ENCODE data around the gene TMEM196.
A peak's percentile ranks its signal among the peaks of the same experiment; 100 is the strongest.

Gene TMEM196

DNA sequence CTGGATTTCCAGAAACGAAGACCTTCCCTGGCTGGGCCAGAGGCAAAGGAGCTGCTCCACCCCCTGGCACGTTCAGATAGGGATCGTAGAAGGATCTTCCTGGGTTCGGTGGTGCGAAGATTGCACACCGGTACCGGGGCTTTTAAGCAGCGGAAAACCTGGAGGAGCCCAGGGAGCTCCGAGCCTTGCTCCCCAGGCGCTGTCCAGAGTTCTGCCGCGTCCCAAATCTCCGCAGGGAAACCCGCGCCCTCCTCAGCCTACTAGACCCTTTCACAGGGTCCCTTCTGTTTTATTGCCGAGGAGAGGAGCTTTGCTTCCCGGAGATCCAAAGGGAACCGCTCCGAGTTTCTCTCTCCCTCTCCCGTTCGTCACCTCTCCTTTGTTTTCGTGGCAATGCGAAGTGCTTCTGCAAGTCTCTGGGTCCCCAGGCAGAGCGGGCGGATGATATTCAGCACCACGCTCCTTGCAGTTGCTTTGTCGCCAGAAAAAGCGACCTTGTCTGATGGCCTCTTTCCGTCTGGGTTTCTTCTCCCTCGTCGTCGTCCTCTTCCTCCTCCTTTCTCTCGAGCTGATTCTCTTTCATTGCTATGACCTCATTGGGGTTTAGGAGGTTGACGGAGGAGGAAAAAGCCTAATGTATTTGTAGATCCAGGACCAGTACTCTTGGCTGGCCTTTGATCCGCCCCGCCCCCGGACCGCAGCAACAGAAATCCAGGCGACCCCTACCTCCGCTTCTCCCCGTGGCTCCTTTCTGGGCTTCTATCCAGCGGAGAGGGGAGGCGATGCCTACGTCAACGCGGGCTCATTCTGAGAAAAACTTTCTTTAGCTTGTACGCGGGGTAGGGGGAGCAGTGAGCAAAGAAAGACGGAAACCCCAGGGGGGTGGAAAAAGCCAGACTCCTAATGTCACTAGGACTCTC lies at the start of gene TMEM196:
TMEM196 (minus strand) TSS at position 777 of the 920 bp plus-strand sequence. CDS start 921 bp downstream, outside the sequence.
- DNase-seq, result peak; percentile 70

DNA sequence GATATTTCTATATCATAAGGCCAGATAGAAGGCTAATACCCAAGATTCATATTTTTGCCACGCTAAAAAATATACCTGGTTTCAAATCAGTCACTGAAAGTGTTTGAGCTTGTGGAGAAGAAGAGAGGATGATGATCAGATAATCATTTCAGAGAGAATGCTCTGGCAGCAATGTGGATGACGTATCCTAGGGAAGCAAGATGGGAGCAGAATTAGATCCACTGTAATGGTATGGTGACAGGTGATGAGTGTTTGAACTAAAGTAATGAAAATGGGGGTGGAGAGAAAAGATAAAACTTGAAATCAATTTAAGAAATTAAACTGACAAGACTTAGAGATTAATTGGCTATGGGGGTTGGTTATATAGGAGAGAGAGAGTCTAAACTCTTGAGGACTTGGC lies 42.7 kb upstream of the TMEM196 start:
- no peak for DNase-seq

DNA sequence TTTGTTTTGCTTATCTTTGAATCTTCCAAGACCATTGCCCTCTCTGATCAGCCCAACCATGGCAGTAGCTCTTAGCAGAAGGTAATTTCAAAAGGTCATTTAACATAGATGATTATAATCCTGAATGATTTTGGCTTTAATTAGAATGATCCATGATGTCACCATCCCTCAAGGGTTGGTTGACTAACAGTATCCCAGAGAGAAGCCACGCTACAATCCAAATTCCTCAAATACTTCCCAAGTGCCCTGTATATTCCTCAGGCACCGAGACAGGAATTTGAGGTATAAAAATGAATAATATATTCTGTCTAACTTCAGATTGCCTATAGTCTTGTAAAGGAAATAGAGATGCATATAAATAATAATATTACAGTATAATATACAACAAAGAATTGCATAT lies 42.1 kb upstream of the TMEM196 start:
- DNase-seq, result no peak

DNA sequence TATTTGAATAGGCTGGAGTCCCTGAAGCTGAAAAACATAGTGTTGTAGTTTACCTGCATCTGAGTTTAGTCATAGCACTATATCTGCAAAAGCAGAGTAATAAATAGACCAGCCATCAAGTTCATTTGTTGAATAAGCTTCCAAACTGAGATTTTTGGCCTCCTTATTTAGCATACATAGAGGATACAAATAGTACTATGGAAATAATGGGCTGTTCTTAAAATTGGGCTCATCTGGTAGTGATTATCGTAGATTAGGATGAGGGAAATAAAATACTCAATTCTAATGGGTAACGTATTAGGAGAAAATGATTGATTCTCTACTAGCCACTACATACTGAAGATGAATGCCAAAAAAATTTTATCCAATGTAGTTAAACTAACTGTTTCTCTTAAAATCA lies 41.4 kb upstream of the TMEM196 start:
- DNase-seq, result no peak

DNA sequence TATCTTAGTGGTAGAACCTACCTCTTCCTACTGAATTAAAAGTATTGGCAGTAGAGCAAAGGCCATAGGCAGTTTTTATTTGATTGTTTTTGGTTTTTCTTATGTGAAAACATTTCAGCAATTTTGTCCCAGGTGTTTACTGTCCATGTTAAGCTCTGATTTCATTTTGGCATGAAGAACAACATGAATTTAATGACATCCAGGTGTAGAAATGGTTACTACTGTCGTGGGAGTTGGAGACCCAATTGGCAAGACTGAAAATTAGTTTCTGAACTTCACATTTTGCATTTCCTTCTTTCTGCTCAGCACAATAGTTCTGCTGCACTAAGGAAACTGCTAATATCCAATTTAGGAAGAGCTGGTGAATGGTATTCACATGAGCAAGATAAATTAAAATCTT lies 38.0 kb upstream of the TMEM196 start:
- no peak for DNase-seq

DNA sequence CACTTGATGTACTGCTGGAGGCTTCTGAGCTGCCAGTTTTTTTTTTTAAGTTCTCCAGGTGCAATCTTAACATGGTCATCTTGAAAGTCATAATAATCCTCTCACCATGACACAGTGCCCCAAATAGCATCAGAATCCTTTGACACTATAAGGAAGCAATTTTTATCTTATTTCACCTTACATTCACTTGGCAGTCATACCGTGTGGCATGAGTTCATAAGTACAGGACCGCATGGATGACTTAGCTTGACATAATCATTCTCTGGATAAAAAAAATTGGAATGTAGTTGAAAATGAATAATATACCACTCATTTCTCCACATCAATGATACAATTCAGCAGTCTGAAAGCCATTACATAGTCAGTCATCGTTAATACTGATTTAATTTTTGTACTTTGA lies 25.6 kb upstream of the TMEM196 start:
- DNase-seq, result no peak

DNA sequence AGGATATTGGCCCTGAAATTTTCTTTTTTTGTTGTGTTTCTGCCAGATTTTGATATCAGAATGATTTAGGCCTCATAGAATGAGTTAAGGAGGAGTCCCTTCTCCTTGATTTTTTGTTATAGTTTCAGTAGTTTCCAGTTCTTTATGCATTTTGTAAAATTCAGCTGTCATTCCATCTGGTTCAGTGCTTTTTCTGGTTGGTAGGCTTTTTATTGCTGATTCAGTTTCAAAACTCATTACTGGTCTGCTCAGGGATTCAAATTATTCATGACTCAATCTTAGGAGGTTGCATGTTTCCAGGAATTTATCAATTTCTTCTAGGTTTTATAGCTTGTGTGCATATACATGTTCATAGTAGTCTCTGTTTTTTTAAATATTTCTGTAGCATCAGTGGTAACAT lies 10.1 kb upstream of the TMEM196 start:
- no peak for DNase-seq

DNA sequence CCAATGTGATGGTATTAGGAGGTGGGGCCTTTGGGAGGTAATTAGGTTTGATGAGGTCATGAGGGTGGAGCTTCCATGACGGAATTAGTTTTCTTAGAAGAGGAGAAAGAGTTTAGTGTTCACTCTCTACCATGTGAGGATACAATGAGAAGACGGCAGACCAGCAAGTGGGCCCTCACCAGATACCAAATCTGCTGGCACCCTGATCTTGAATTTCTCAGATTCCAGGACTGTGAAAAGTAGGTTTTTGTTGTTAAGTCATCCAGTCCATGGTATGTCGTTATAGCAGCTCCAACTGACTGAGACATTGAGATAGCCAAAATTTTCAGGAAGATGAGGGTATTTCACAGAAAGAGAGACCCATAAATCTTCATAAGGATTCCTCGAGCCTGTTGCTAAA lies 3.6 kb upstream of the TMEM196 start:
- DNase-seq, result no peak

DNA sequence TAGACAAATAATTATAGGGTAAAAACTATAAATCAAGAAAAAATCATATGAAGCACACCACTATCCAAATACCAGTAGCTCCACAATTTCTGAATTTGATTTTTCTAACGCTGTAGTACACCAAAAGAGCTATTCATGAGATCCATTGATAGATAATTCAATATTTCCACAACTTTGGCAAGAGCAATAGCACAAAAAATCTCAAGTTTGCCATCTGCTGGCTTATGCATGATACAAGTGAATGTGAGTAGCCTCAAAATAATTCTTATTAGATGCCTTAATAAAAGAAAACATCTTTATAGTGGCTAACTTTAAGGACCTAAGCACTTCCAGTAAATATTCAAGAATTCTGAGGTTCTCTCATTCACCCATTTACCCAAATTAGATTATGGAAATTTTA lies 2.2 kb upstream of the TMEM196 start:
- no peak for DNase-seq

DNA sequence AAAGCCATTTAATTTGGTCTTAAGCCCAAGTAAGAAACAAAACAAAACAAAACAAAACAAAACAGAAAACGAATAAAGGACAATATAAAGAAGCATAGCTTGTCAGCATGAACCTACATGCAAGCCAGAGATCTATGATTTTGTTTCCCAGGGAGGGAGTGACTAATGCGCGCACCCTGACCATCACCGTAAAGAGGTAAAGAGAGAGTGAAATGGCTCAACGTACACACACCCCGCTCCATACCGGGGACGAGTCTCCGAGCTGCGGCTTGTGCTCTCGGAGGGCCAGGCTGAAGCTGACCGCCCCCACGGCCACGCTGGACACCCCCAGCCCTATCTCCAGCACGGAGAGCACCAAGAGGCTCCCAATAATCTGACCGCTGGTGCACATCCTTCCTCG lies 1.1 kb downstream of the TMEM196 start:
- no peak for DNase-seq

DNA sequence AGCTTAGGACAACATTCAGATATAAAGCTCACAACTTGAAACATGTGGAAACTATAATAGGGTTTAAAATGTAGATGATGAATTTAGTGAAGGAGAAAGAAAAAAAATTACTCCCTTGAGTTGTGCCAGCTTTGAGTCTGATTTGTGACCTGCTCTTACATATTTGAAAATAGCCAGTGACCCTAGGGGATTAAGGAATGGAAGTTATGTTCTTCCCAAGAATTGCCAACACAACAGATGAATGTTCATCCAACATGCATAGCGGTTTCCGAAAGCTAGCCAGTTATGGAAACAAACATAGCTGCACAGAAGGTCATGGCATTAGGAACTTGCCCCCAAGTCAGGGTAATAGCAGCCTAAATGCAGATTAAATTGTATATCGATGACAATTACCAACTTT lies 10.8 kb downstream of the TMEM196 start:
- no peak for DNase-seq

DNA sequence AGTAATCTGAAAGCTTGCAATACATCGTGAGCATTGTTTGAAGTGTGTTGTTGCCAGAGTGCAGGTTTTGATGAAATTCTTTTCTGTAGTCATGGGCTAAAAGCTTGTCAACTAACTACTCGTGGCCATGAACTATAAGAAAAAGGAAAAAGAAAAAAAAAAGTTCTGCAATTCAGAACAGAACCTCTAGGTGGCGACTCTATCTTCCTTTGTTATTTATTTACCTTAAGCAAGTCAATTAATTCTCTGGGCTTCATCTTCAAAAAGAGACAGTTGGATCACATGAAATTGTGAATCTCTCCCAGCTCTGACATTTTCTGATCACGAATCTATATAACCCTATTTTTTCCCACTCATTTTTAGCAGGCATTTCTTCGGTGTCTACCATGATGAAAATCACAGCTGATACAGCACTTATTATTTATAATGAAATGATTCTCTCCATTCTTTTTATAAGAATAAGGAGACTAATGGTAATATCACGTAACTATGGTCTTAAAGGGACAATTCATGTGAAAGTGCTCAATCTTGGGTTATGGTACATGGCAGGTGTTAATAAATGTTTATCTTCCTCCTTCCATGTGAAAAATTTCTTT lies 18.8 kb downstream of the TMEM196 start:
- no peak for DNase-seq

DNA sequence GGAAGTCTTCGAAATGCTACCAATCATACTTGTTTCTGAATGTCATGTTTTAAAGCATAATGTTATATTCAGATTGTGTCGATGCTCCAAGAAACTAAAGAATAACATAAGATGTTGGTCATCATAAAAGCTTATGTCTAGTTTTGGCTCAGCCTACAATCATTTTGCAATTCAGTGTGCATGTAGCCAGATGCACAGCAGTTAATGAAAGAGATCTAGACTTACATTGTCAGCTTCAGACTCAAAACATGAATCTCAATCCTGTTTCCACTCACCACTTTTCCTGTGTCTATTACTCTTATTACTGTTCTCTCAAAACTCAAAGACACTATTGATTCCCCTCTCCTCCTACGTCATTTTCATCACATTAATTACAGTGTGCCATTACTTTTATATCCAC lies 21.4 kb downstream of the TMEM196 start:
- no peak for DNase-seq

DNA sequence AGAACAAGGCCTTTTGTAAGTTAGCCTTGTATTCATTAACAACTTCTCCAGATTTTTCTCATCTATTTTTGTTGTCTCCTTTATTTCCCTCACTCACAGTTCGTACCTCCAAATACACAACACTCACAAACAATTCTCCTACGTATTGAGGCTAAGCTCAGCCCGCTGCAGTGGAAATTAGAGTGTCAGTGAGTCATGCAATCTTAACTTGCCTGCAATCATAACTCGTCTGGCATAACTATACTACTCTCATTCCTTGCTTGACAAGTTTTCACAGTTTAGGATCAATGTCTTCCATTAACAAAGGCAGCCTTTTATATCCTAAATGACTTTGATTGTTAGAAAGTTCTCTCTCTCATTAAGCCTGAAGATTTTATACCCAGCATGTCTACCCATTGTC lies 23.8 kb downstream of the TMEM196 start:
- DNase-seq, result no peak

DNA sequence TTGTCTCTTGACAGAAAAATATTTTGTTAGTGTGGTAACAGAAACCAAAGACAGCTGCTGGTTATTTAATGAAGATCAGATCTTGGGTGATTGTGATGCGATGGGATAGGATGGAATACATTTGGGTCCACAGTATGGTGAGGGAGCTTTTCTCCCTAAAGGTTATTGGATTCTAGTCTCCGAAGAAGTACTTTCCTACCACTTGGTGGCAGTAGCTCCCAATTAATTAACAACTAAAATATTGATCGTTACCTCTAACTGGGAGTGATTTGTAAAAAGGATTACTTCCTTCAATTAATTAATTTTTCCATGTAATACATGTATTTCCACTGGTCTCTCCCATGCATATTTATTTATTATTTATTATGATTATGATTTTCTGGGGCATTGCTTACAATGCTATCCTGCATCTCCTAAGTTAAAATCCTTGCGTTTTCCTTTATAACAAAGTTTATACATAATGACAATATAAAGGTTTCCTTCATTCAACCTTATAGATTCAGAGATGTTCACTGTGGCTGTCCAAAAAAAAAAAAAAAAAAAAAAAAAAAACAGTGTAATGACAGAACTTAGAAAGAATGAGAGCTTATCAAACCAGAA lies 25.6 kb downstream of the TMEM196 start:
- DNase-seq, result no peak

DNA sequence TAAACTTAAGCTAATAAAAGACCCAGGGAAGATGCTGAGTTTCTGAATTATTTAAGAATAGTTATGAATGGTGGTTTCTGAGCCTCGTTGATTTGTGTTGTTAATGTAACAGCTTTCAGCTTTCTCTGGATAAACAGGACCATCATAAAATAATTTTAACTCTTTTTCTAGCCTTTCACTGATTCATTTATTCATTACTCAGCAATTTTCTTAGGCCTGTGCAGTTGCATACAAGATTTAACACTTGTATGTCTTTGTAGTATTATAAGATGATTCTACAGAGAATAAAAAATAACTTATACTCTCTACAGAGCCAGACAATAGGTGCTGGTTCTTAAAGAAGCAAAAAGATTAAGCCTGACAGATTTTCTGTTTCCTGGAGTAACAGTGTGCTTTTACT lies 29.3 kb downstream of the TMEM196 start:
- no peak for DNase-seq

DNA sequence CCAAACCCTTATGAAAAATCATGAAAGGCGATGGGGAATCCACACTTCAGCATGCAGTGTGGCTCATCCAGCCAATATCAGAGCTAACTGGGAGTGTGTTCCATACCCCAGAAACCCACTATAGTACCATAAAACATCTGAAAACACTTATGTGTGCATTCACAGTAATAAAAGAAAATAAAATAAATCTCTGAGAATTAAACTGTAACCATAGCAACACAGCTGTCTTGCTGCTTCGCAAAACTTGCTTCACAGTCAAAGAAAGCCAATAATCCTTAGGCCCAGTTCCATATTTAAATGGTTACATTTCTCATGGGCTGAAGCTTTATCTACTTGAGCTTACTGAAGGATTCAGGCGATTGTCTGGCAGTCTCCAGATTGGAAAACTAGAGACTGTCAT lies 44.7 kb downstream of the TMEM196 start:
- DNase-seq, result no peak

DNA sequence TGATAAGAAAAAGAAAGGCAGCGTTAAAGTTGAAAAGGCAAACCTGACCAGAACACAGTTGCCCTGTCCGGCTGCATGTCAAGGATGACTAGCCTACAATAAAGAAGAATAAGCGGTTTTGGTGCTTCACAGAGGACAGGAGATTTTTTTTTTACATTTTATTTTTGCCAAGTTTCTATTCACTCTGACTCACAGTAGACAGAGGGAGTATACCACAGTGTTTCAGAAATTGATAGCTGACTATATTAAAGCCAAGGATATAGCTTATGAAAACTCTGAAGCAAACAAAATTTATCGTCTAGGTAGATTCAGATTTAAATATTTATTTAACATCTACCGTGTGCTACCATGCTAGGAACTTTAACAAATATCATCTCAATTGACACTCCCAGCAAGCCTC lies 47.6 kb downstream of the TMEM196 start:
- DNase-seq, result no peak

DNA sequence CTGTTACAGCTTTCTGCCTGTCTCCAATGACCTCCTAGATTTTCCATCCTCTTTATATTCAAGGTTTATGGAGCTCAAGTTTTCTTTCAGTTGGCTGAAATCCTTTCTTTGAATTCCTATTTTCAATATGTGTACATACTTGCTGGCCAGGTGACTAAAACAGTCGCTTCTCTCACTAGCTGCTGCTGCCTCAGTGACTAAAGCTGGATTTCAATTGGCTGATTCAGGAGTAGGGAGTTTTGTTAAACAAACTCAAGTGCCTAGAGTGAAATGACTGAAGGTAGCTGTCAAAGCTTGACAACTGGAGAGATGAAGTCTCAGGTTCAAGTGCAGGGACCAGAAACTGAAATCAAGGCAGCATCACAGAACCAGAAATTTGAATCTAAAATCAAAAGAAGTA lies 57.9 kb downstream of the TMEM196 start:
- DNase-seq, result no peak

DNA sequence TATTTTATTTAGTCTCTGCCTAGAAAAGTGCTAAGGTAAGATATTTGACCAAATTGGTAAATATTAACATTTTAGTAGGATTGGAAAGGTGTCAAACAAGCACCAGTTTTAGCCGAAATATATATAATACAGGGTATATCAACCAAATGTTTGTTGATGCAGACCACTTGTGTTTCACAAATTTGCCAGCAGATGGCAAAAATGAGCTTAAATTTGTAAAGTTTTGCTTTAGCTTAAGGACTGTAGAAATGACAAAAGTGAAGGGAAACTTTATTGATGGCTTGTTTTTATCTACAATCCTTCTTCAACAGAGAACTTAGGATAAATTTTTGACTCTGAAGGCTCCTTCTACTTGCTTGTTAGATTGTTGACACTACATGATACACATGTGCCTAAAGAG lies 59.7 kb downstream of the TMEM196 start:
- DNase-seq, result no peak

DNA sequence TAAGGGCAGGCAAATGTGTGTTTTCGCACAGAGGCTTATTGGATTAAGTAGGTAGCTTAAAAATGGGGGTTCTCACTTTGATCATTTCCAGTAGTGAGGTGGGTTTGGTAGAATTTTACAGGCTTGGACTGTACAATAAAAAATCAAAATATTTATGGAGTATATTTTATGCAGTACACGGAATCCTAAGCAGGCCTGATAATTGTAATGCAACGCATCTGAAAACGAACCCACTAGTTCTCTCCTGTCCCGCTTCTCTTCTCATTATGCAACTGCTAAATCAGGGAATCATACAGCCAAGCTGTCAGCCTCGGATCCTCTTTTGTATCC lies 64.2 kb downstream of the TMEM196 start:
- no peak for DNase-seq

DNA sequence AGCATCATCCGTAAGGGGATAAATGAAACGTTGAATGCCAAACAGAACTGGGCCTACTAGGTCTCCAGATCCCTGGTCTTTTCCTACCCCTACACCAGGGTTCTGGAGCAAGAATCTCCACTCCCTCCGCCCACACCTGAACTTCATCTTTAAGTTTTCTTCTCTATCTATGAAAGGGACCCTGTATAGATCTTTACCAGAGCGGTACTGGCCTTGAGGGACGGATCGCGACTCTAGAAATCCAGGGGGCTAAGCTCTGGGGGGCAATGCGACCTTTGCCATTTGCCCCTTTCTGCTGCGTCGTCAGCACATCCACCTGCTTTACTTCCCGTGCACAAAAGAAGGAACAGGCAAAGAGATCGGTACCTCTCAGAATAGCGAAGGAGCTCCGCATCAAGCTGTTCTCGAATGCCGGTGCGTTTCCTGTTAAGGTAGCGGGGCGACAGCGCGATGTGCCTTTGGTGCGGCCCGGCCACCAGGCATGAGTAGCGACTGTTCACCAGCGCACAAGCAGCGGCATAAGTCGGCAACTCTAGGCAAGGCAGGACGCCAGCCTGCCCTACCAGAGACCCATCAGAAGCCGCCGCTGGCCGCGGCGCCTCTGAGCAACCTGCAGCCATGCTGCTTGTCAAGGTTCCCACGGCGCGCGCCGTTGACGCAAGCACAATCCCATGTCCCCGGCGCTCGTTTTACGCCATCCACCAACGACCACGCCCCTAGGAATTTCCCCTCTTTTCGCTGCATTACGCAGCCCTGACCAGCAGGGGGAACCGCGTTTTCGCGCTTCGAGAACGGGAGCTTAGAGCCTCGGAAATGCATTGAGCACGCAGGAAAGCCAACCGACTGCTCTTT lies 64.8 kb downstream of the TMEM196 start, which contains the start of gene POLR1F:
POLR1F (minus strand) TSS at position 641 of the 852 bp plus-strand sequence; CDS start at position 620, 21 bp downstream.
- peak; percentile 96 for DNase-seq

DNA sequence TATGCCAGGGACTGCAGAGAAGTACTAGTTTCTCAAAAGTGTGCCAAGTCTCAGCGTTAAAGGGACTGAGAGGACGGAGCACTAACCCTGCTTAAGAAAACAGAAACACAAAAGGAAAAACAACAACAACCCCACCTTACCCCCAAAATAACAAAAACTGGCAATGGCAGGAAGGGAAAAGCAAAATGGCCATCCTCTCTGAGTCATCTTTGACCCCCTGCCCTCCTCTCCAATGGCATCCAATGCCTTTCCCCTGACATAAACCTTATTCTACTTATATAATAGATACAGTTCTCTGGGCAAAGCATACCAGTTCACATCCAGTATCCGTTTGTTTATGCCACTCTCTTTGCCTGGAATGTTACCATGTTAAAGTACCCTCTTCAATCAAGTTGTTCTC lies 66.2 kb downstream of the TMEM196 start:
- DNase-seq, result no peak
